Sigmoid colon (tissue), 4 donors: ENCODE data around the gene PXDN.

Experiments used
- CTCF ChIP-seq, 4 experiments: fragments of 450-650 bp in 3 of 4; fragments of 200-600 bp in 1 of 4; IDR thresholded peaks; one replicate each; pipeline ENCODE4 v1.5.1; 2016 to 2019; ENCODE audit warnings: antibody characterized with exemption in 4 of 4, mild to moderate bottlenecking in 3 of 4, moderate library complexity in 2 of 4
- EP300 ChIP-seq, 4 donors: sonication (generic); formaldehyde crosslinking; IDR thresholded peaks; one replicate each; pipeline ENCODE4 v1.6.1; 2017; ENCODE audit warnings: antibody characterized with exemption in 4 of 4
- POLR2AphosphoS5 ChIP-seq, 4 donors: sonication (generic); formaldehyde crosslinking; IDR thresholded peaks; one replicate each; pipeline ENCODE4 v1.6.1; 2017; ENCODE audit warnings: antibody characterized with exemption in 4 of 4

- TF ChIP-seq CTCF (IDR thresholded peaks at IDR 0.05): no peak
- no peak for TF ChIP-seq EP300 (IDR thresholded peaks at IDR 0.05)
- no peak for TF ChIP-seq POLR2AphosphoS5 (IDR thresholded peaks at IDR 0.05)
Measured at GRCh38 chr2:1623906-1624445, 120.3 kb downstream of the PXDN start.
